HEK293 (cell line): ENCODE results near the gene CD3D.

ENCODE experiments used
- CTCF ChIA-PET: fragments of 350-600 bp; formaldehyde crosslinking; extraction: SDS; loops from one replicate; lab custom pipeline; 2021; ENCODE audit warnings: antibody characterized with exemption; lab: Yijun Ruan, JAX
- POLR2A ChIA-PET: fragments of 300-600 bp; formaldehyde crosslinking; extraction: SDS; loops from one replicate; lab custom pipeline; 2020; ENCODE audit warnings: antibody characterized with exemption, inconsistent platforms; lab: Yijun Ruan, JAX
- H3K27ac ChIP-seq: fragments of 200-500 bp; sonication (Bioruptor generic); 2 replicates; pipeline ENCODE4 v1.5.1; 2014; ENCODE audit warnings: low read depth, low read length, control low read depth, inconsistent platforms; ENCODE audit errors: extremely low read depth
- H3K36me3 ChIP-seq, 2 experiments: fragments of 200-500 bp in 1 of 2; sonication (Bioruptor generic) in 1 of 2; 1 replicate in 1 of 2; 2 replicates in 1 of 2; pipeline ENCODE4 v1.5.1; 2014 to 2017; ENCODE audit warnings: inconsistent platforms in 2 of 2, low read length in 2 of 2; ENCODE audit not compliant: control insufficient read depth in 2 of 2, insufficient read depth in 1 of 2
- H3K4me1 ChIP-seq: fragments of 200-500 bp; sonication (Bioruptor generic); 2 replicates; pipeline ENCODE4 v1.5.1; 2014; ENCODE audit warnings: mild to moderate bottlenecking, low read length, inconsistent platforms; ENCODE audit not compliant: control insufficient read depth, insufficient read depth
- H3K4me3 ChIP-seq: 2 replicates; pipeline ENCODE4 v1.5.1; 2011; ENCODE audit warnings: low read depth, mild to moderate bottlenecking, control low read depth, low read length, moderate library complexity
- H3K9me3 ChIP-seq: fragments of 200-500 bp; sonication (Bioruptor generic); 2 replicates; pipeline ENCODE4 v1.5.1; 2014; ENCODE audit warnings: low read depth, low read length, inconsistent platforms; ENCODE audit not compliant: control insufficient read depth, insufficient read depth
- GLIS1 ChIP-seq: fragments of 450-650 bp; formaldehyde crosslinking; IDR thresholded peaks from 2 replicates; pipeline ENCODE4 v1.5.1; 2016; ENCODE audit warnings: missing biosample characterization, missing genetic modification characterization
- IKZF3 ChIP-seq: fragments of 450-650 bp; IDR thresholded peaks from 2 replicates; pipeline ENCODE4 v1.5.0; 2018; ENCODE audit warnings: missing biosample characterization, mild to moderate bottlenecking, missing genetic modification characterization, moderate library complexity
- KLF17 ChIP-seq: fragments of 450-650 bp; formaldehyde crosslinking; IDR thresholded peaks from 2 replicates; pipeline ENCODE4 v1.5.1; 2016; ENCODE audit warnings: missing biosample characterization, missing genetic modification characterization
- SP2 ChIP-seq: fragments of 450-650 bp; formaldehyde crosslinking; IDR thresholded peaks from 2 replicates; pipeline ENCODE4 v1.5.1; 2016; ENCODE audit warnings: missing biosample characterization, missing genetic modification characterization
- ZBTB11 ChIP-seq: fragments of 450-650 bp; formaldehyde crosslinking; conservative IDR thresholded peaks from 2 replicates; pipeline ENCODE4 v1.5.1; 2016; ENCODE audit warnings: low read depth, missing biosample characterization, missing genetic modification characterization
- ZNF112 ChIP-seq: fragments of 450-650 bp; formaldehyde crosslinking; IDR thresholded peaks from 2 replicates; pipeline ENCODE4 v1.5.0; 2017; ENCODE audit warnings: missing biosample characterization, missing genetic modification characterization
- ZNF146 ChIP-seq: fragments of 450-650 bp; formaldehyde crosslinking; IDR thresholded peaks from 2 replicates; pipeline ENCODE4 v1.5.1; 2016; ENCODE audit warnings: missing biosample characterization, missing genetic modification characterization
- ZNF155 ChIP-seq: fragments of 450-650 bp; formaldehyde crosslinking; IDR thresholded peaks from 2 replicates; pipeline ENCODE4 v1.5.1; 2016; ENCODE audit warnings: missing biosample characterization, missing genetic modification characterization
- ZNF175 ChIP-seq: fragments of 450-650 bp; formaldehyde crosslinking; IDR thresholded peaks from 2 replicates; pipeline ENCODE4 v1.5.1; 2016; ENCODE audit warnings: missing biosample characterization, missing genetic modification characterization
- ZNF2 ChIP-seq: fragments of 450-650 bp; formaldehyde crosslinking; IDR thresholded peaks from 2 replicates; pipeline ENCODE4 v1.5.1; 2016; ENCODE audit warnings: missing biosample characterization, missing genetic modification characterization
- ZNF239 ChIP-seq: fragments of 450-650 bp; formaldehyde crosslinking; IDR thresholded peaks from 2 replicates; pipeline ENCODE4 v1.5.1; 2016; ENCODE audit warnings: missing biosample characterization, missing genetic modification characterization
- ZNF280D ChIP-seq: fragments of 450-650 bp; formaldehyde crosslinking; IDR thresholded peaks from 2 replicates; pipeline ENCODE4 v1.5.1; 2016; ENCODE audit warnings: missing biosample characterization, missing genetic modification characterization
- ZNF521 ChIP-seq: fragments of 450-650 bp; formaldehyde crosslinking; IDR thresholded peaks from 2 replicates; pipeline ENCODE4 v1.5.1; 2017; ENCODE audit warnings: missing biosample characterization, mild to moderate bottlenecking, missing genetic modification characterization
- ZNF560 ChIP-seq: fragments of 450-650 bp; formaldehyde crosslinking; IDR thresholded peaks from 2 replicates; pipeline ENCODE4 v1.5.1; 2017; ENCODE audit warnings: missing biosample characterization, missing genetic modification characterization, borderline replicate concordance
- ZNF677 ChIP-seq: fragments of 450-650 bp; IDR thresholded peaks from 2 replicates; pipeline ENCODE4 v1.5.0; 2018; ENCODE audit warnings: missing biosample characterization, mild to moderate bottlenecking, missing genetic modification characterization, moderate library complexity
- ZNF776 ChIP-seq: fragments of 450-650 bp; formaldehyde crosslinking; IDR thresholded peaks from 2 replicates; pipeline ENCODE4 v1.5.0; 2017; ENCODE audit warnings: missing biosample characterization, missing genetic modification characterization, borderline replicate concordance
- ZSCAN23 ChIP-seq: fragments of 450-650 bp; formaldehyde crosslinking; IDR thresholded peaks from 2 replicates; pipeline ENCODE4 v1.5.1; 2016; ENCODE audit warnings: missing biosample characterization, missing genetic modification characterization

CD3D gene

GRCh38 chr11:118304227-118304567 is 38.3 kb downstream of the CD3D start:
- CTCF ChIA-PET = interaction anchor here (0.9 to 2.2 kb wide), 4 partner anchors 8 to 132 kb away, joined by 4 to 9 read pairs (median 4); no protein-coding TSS in a partner anchor
- Histone ChIP-seq H3K4me3 (no peak overlapping the region), H3K4me1 (no peaks in the 10 kb centered on the region), H3K36me3 (no peaks in the 10 kb centered on the region), H3K27ac (no peak overlapping the region), H3K9me3 (no peaks in the 10 kb centered on the region)
- POLR2A ChIA-PET = no interaction called here
- TF ChIP-seq ZNF175 (tag by site-specific recombination) (no peak), ZNF776 (tag by site-specific recombination) (no peak), ZBTB11 (no peak), ZNF280D (tag by site-specific recombination) (no peak), ZNF677 (tag by site-specific recombination) (no peak), SP2 (tag by site-specific recombination) (no peak), IKZF3 (tag by site-specific recombination) (no peak), ZNF155 (no peak), ZNF521 (tag by site-specific recombination) (no peak), ZNF239 (no peak), KLF17 (tag by site-specific recombination) (no peak), GLIS1 (tag by site-specific recombination) (no peak), ZNF560 (tag by site-specific recombination) (no peak)

- Histone ChIP-seq H3K36me3 (no peaks in the 10 kb centered on the region), H3K27ac (no peak overlapping the region), H3K4me3 (no peak overlapping the region), H3K9me3 (no peaks in the 10 kb centered on the region), H3K4me1 (no peaks in the 10 kb centered on the region)
- ChIA-PET CTCF (interaction anchor here (0.9 to 1.7 kb wide), 4 partner anchors 9 to 130 kb away, joined by 3 to 5 read pairs (median 4); no protein-coding TSS in a partner anchor), POLR2A (interaction anchor here (0.6 kb wide), 1 partner anchor 42 kb away, joined by 4 read pairs; no protein-coding TSS in a partner anchor)
- TF ChIP-seq ZSCAN23 (tag by site-specific recombination) (no peak), ZNF112 (no peak), ZNF175 (tag by site-specific recombination) (no peak), ZNF146 (tag by site-specific recombination) (no peak), ZNF677 (tag by site-specific recombination) (no peak), ZNF2 (tag by site-specific recombination) (no peak)
Observed at GRCh38 chr11:118301600-118302195, 40.8 kb downstream of the CD3D start.
